Caco-2 (cell line): ENCODE results near the gene PMPCA. TPM values are rescaled to one million over a fixed set of nuclear protein-coding genes. Genes with fewer than 3 reads are reported as not detected.

ENCODE experiments used
- BruUV-seq: library from RNA; stranded (reverse); fragments of 400-500 nt; replicated peaks from 2 replicates; lab custom pipeline; 2021; lab: Mats Ljungman, UMichigan
- CTCF ChIA-PET: fragments of 300-600 bp; sonication (Branson Sonifier 250); formaldehyde crosslinking; loops from one replicate; lab custom pipeline; 2022; ENCODE audit warnings: antibody characterized with exemption; lab: Charles Lee
- POLR2A ChIA-PET: fragments of 300-600 bp; sonication (Branson Sonifier 250); formaldehyde crosslinking; loops from one replicate; lab custom pipeline; 2022; ENCODE audit warnings: antibody characterized with exemption; lab: Charles Lee
- DNase-seq, 2 experiments: peaks; one replicate each; pipeline versions ENCODE4 v3.0.0 to v3.0.0-alpha.2; 2020 to 2022
- H3K27me3 ChIP-seq: replicated peaks from 2 replicates; pipeline ENCODE4 v1.6.0; 2011; ENCODE audit warnings: low read length; ENCODE audit not compliant: control insufficient read depth, insufficient read depth
- H3K36me3 ChIP-seq: 2 replicates; pipeline ENCODE4 v1.5.1; 2011; ENCODE audit warnings: low read length; ENCODE audit not compliant: control insufficient read depth, insufficient read depth
- H3K4me1 ChIP-seq: fragments of 250-450 bp; sonication (Bioruptor Pico); 2 replicates; pipeline ENCODE4 v1.5.1; 2020; ENCODE audit warnings: mild to moderate bottlenecking
- H3K4me3 ChIP-seq: 2 replicates; pipeline ENCODE4 v1.5.1; 2011; ENCODE audit warnings: low read depth, mild to moderate bottlenecking, control low read depth, low read length
- H3K9me3 ChIP-seq: fragments of 250-450 bp; sonication (Bioruptor Pico); 2 replicates; pipeline ENCODE4 v1.5.1; 2020; ENCODE audit warnings: mild to moderate bottlenecking, moderate library complexity
- H3K27ac Mint-ChIP-seq: one replicate; pipeline ENCODE4 v1.8.0; 2022; ENCODE audit warnings: mixed read lengths; ENCODE audit not compliant: unreplicated experiment
- H3K27me3 Mint-ChIP-seq: one replicate; pipeline ENCODE4 v1.8.0; 2022; ENCODE audit warnings: mixed read lengths; ENCODE audit not compliant: insufficient read depth, unreplicated experiment
- H3K36me3 Mint-ChIP-seq: one replicate; pipeline ENCODE4 v1.8.0; 2022; ENCODE audit warnings: mild to moderate bottlenecking, mixed read lengths; ENCODE audit not compliant: insufficient read depth, unreplicated experiment
- H3K4me1 Mint-ChIP-seq: one replicate; pipeline ENCODE4 v1.8.0; 2022; ENCODE audit warnings: low read depth, mixed read lengths; ENCODE audit not compliant: unreplicated experiment
- H3K4me3 Mint-ChIP-seq: one replicate; pipeline ENCODE4 v1.8.0; 2022; ENCODE audit warnings: mild to moderate bottlenecking, moderate library complexity, mixed read lengths; ENCODE audit not compliant: unreplicated experiment
- H3K9me3 Mint-ChIP-seq: one replicate; pipeline ENCODE4 v1.8.0; 2022; ENCODE audit warnings: mixed read lengths; ENCODE audit not compliant: unreplicated experiment
- intact Hi-C: fragments of 100-400 bp; cut with micrococcal nuclease; formaldehyde crosslinking; loops from one replicate; pipeline ENCODE4 v1.10.0; 2022; ENCODE audit not compliant: unreplicated experiment
- total RNA-seq: library from RNA; stranded (reverse); gene quantifications from 2 replicates; pipeline ENCODE4 v1.2.3, GENCODE V29; 2022
- TF ChIP-seq, protein P1 (sequence below), 2 experiments: fragments of 200-600 bp in 1 of 2; IDR thresholded peaks; 1 replicate in 1 of 2; 2 replicates in 1 of 2; pipeline versions ENCODE4 v1.5.1 to v1.8.0; 2011 to 2022; ENCODE audit warnings: antibody characterized with exemption in 1 of 2, control low read depth in 1 of 2, inconsistent platforms in 1 of 2, low read depth in 1 of 2, low read length in 1 of 2, mild to moderate bottlenecking in 1 of 2, moderate library complexity in 1 of 2; ENCODE audit not compliant: insufficient read depth in 1 of 2, severe bottlenecking in 1 of 2, unreplicated experiment in 1 of 2

Gene PMPCA
- total RNA-seq, 1 experiment from 2014 or later = 91.5 TPM

DNA sequence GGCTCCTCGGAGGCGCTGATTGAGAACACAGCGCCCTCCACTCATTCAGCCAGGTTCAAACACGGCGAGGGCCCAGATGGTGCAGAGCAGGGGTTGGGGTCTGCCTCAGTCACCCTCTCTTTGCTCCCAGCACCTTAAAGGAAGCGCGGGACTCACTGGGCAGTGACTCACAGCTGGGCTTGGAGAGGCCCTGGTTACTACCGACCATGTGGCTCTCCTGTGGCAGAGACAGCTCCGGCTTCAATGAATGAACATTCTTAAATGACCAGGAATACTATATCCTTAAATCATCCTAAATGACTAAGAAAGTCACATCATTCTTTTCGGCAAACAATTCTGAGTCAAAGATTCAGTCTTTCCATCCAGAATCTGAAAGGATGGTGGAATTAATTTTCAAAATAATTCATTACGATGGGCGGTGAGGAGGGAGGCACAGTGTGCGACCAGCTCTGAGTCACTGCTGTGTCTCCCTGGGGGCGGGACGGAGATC, 30.8 kb downstream of the PMPCA start:
- H3K4me3 ChIP-seq = no peak overlapping the region
- H3K27me3 ChIP-seq = no peaks in the 10 kb centered on the region
- no peak overlapping the region for H3K27ac Mint-ChIP-seq
- H3K36me3 Mint-ChIP-seq = peaks cover 65% of the 10 kb centered on the region
- peaks cover 1% of the 10 kb centered on the region; the same call in 1 of the 2 replicates for H3K36me3 ChIP-seq
- H3K9me3 ChIP-seq = no peaks in the 10 kb centered on the region
- H3K4me1 ChIP-seq = peaks cover 8% of the 10 kb centered on the region
- peaks cover 7% of the 10 kb centered on the region for H3K4me1 Mint-ChIP-seq
- CTCF ChIA-PET = no interaction called here
- H3K4me3 Mint-ChIP-seq = peak overlapping the region; percentile 35
- no peaks in the 10 kb centered on the region for H3K27me3 Mint-ChIP-seq
- intact Hi-C loops = no loop called here
- H3K9me3 Mint-ChIP-seq = no peaks in the 10 kb centered on the region
- TF ChIP-seq, protein P1, sequence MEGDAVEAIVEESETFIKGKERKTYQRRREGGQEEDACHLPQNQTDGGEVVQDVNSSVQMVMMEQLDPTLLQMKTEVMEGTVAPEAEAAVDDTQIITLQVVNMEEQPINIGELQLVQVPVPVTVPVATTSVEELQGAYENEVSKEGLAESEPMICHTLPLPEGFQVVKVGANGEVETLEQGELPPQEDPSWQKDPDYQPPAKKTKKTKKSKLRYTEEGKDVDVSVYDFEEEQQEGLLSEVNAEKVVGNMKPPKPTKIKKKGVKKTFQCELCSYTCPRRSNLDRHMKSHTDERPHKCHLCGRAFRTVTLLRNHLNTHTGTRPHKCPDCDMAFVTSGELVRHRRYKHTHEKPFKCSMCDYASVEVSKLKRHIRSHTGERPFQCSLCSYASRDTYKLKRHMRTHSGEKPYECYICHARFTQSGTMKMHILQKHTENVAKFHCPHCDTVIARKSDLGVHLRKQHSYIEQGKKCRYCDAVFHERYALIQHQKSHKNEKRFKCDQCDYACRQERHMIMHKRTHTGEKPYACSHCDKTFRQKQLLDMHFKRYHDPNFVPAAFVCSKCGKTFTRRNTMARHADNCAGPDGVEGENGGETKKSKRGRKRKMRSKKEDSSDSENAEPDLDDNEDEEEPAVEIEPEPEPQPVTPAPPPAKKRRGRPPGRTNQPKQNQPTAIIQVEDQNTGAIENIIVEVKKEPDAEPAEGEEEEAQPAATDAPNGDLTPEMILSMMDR (IDR thresholded peaks at IDR 0.05; ENCODE audit: insufficient read depth in 1 of 2, low read depth in 1 of 2, low read length in 1 of 2, severe bottlenecking in 1 of 2, unreplicated experiment in 1 of 2) = no peak
- no TSS peak for BruUV-seq
- DNase-seq = no peak
- POLR2A ChIA-PET = no interaction called here

DNA sequence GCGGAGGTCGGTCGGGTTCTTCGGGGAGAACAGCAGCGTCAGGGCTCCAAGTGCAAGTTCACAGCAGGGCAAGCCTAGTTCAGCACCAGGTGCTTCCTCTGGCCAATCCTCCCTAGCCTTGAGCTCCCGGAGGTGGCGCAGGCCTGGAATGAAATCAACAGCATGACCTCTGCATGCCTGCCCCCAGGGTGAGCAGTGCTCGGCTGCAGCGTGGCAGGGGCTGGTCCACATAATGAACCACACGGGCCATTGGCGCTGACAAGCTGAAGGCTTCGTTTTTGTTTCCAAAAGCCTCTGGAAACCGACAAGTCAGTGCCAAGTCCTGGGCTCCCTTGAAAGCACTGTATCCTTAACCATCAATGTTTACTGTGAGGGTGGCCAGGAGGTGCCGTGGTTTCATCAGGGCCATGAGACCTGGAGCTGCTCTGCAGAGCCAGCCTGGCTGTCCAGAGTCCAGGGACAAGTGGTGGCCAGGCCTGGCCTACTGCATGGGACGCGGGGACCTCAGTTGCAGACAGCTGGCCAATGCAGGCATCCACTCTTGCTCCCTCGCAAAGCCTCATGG, 31.3 kb downstream of the PMPCA start:
- intact Hi-C loops = no loop called here
- peaks cover 71% of the 10 kb centered on the region for H3K36me3 Mint-ChIP-seq
- CTCF ChIA-PET = no interaction called here

DNA sequence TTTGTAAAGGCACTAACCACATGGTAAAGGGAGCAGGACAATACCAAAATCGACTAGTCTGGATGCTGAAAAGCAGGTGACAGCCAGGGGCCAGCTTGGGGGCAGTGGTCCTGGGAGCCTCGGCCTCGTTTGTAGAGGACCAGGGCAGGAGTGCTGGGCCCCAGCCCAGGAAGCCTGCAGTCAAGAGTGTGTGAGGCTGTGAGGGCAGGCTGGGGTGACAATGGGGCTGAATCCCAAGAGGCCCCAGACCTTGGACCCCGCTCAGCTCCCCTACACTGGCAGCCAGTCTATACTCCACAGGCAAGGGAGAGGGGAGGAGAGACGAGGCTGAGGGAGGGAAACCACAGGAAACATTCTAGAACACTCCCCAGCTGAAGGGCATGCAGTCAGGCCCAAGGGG, 31.8 kb downstream of the PMPCA start:
- POLR2A ChIA-PET = no interaction called here
- Mint-ChIP-seq H3K27ac (no peak overlapping the region), H3K9me3 (no peaks in the 10 kb centered on the region), H3K4me3 (no peak overlapping the region), H3K27me3 (no peaks in the 10 kb centered on the region), H3K4me1 (peaks cover 3% of the 10 kb centered on the region), H3K36me3 (peaks cover 76% of the 10 kb centered on the region)
- H3K27me3 ChIP-seq = no peaks in the 10 kb centered on the region
- no peak for DNase-seq
- TF ChIP-seq, protein P1 (IDR thresholded peaks at IDR 0.05; ENCODE audit: insufficient read depth in 1 of 2, low read depth in 1 of 2, low read length in 1 of 2, severe bottlenecking in 1 of 2, unreplicated experiment in 1 of 2) = no peak
- no TSS peak for BruUV-seq
- CTCF ChIA-PET = no interaction called here
- peaks cover 8% of the 10 kb centered on the region for H3K4me1 ChIP-seq
- H3K4me3 ChIP-seq = no peak overlapping the region
- H3K36me3 ChIP-seq = peaks cover 1% of the 10 kb centered on the region; the same call in 1 of the 2 replicates
- intact Hi-C loops = no loop called here
- no peaks in the 10 kb centered on the region for H3K9me3 ChIP-seq

More for the DNA sequence above, 31.3 kb downstream of the PMPCA start:
- DNase-seq = no peak
- no peak overlapping the region for H3K4me3 ChIP-seq
- Mint-ChIP-seq H3K27me3 (no peaks in the 10 kb centered on the region), H3K4me3 (no peak overlapping the region), H3K4me1 (peaks cover 7% of the 10 kb centered on the region), H3K27ac (no peak overlapping the region), H3K9me3 (no peaks in the 10 kb centered on the region)
- BruUV-seq = no TSS peak
- peaks cover 1% of the 10 kb centered on the region; the same call in 1 of the 2 replicates for H3K36me3 ChIP-seq
- peaks cover 8% of the 10 kb centered on the region for H3K4me1 ChIP-seq
- H3K9me3 ChIP-seq = no peaks in the 10 kb centered on the region
- H3K27me3 ChIP-seq = no peaks in the 10 kb centered on the region
- POLR2A ChIA-PET = no interaction called here
- TF ChIP-seq, protein P1 (IDR thresholded peaks at IDR 0.05; ENCODE audit: insufficient read depth in 1 of 2, low read depth in 1 of 2, low read length in 1 of 2, severe bottlenecking in 1 of 2, unreplicated experiment in 1 of 2) = no peak
